ENCODE measurements around the gene ABCG4. TPM values are rescaled to one million over a fixed set of nuclear protein-coding genes. Genes with fewer than 3 reads are reported as not detected.
A peak's percentile ranks its signal among the peaks of the same experiment; 100 is the strongest.
"Not testable (repeated sequence)": the region's sequence is repeated elsewhere in the genome, so short reads cannot be mapped to it uniquely, and the experiment has no call there.

ABCG4 gene
- polyA plus RNA-seq, 6 donors from 2014 or later, result not detected

- Mint-ChIP-seq H3K4me3 (no peak overlapping the region), H3K9me3 (no peaks in the 10 kb centered on the region), H3K36me3 (no peaks in the 10 kb centered on the region), H3K4me1 (peaks cover 0 to 6% (median 3%) of the 10 kb centered on the region in 3 donors), H3K27ac (no peak overlapping the region), H3K27me3 (peaks cover 0 to 29% (median 8%) of the 10 kb centered on the region in 3 donors)
- ATAC-seq (ENCODE audit: low read depth in 2 of 2) (no peak), DNase-seq (no peak)
These were observed 37.3 kb downstream of the ABCG4 start for GRCh38 chr11:119185981-119186634.

- ATAC-seq (ENCODE audit: low read depth in 2 of 2), result no peak
These were observed 38.5 kb downstream of the ABCG4 start for GRCh38 chr11:119187123-119187892.

GRCh38 chr11:119188067-119188466, 39.2 kb downstream of the ABCG4 start:
- no peaks in the 10 kb centered on the region for H3K36me3 Mint-ChIP-seq
- H3K27ac Mint-ChIP-seq, result no peak overlapping the region
- peaks cover 0 to 6% (median 3%) of the 10 kb centered on the region in 3 donors for H3K4me1 Mint-ChIP-seq
- no peak for DNase-seq
- ATAC-seq (ENCODE audit: low read depth in 2 of 2), result no peak
- H3K9me3 Mint-ChIP-seq, result no peaks in the 10 kb centered on the region
- H3K27me3 Mint-ChIP-seq, result peaks cover 0 to 29% (median 8%) of the 10 kb centered on the region in 3 donors
- H3K4me3 Mint-ChIP-seq, result no peak overlapping the region

More at GRCh38 chr11:119187123-119187892, 38.5 kb downstream of the ABCG4 start:
- DNase-seq, result no peak
- Mint-ChIP-seq H3K27ac (no peak overlapping the region), H3K9me3 (no peaks in the 10 kb centered on the region), H3K27me3 (peaks cover 0 to 29% (median 8%) of the 10 kb centered on the region in 3 donors), H3K4me3 (no peak overlapping the region), H3K4me1 (peaks cover 0 to 6% (median 3%) of the 10 kb centered on the region in 3 donors), H3K36me3 (no peaks in the 10 kb centered on the region)

GRCh38 chr11:119188887-119189286, 40.0 kb downstream of the ABCG4 start:
- DNase-seq, result no peak
- Mint-ChIP-seq H3K27me3 (peaks cover 0 to 34% (median 8%) of the 10 kb centered on the region in 3 donors), H3K4me3 (no peak overlapping the region), H3K9me3 (no peaks in the 10 kb centered on the region), H3K36me3 (no peaks in the 10 kb centered on the region), H3K4me1 (peaks cover 0 to 6% (median under 1%) of the 10 kb centered on the region in 3 donors), H3K27ac (no peak overlapping the region)
- ATAC-seq (ENCODE audit: low read depth in 2 of 2), result no peak

GRCh38 chr11:119189393-119189792, 40.5 kb downstream of the ABCG4 start:
- no peak for ATAC-seq (ENCODE audit: low read depth in 2 of 2)
- Mint-ChIP-seq H3K9me3 (no peaks in the 10 kb centered on the region), H3K27me3 (peaks cover 0 to 34% (median 9%) of the 10 kb centered on the region in 3 donors), H3K36me3 (no peaks in the 10 kb centered on the region), H3K27ac (no peak overlapping the region), H3K4me1 (peaks cover 0 to 2% (median 0%) of the 10 kb centered on the region in 3 donors), H3K4me3 (no peak overlapping the region)
- no peak for DNase-seq

- no peak for ATAC-seq (ENCODE audit: low read depth in 2 of 2)
- H3K4me3 Mint-ChIP-seq, result no peak overlapping the region
- no peak overlapping the region for H3K27ac Mint-ChIP-seq
These were observed 41.7 kb downstream of the ABCG4 start for GRCh38 chr11:119190531-119190930.

GRCh38 chr11:119191265-119191664, 42.4 kb downstream of the ABCG4 start:
- H3K4me3 Mint-ChIP-seq; DNase-seq; H3K36me3 Mint-ChIP-seq; H3K9me3 Mint-ChIP-seq; ATAC-seq (ENCODE audit: low read depth in 2 of 2); H3K4me1 Mint-ChIP-seq; H3K27ac Mint-ChIP-seq: not testable (repeated sequence)
- H3K27me3 Mint-ChIP-seq, result peaks cover 0 to 31% (median 16%) of the 10 kb centered on the region in 3 donors

More at GRCh38 chr11:119190531-119190930, 41.7 kb downstream of the ABCG4 start:
- no peaks in the 10 kb centered on the region for H3K4me1 Mint-ChIP-seq
- no peaks in the 10 kb centered on the region for H3K36me3 Mint-ChIP-seq
- H3K27me3 Mint-ChIP-seq, result peaks cover 0 to 34% (median 16%) of the 10 kb centered on the region in 3 donors
- no peak for DNase-seq
- H3K9me3 Mint-ChIP-seq, result no peaks in the 10 kb centered on the region

GRCh38 chr11:119192111-119192510, 43.3 kb downstream of the ABCG4 start:
- Mint-ChIP-seq H3K4me3 (no peak overlapping the region), H3K9me3 (no peaks in the 10 kb centered on the region), H3K36me3 (no peaks in the 10 kb centered on the region), H3K27me3 (peaks cover 0 to 24% (median 16%) of the 10 kb centered on the region in 3 donors), H3K4me1 (peaks cover 0 to 7% (median 5%) of the 10 kb centered on the region in 3 donors), H3K27ac (no peak overlapping the region)
- DNase-seq (no peak), ATAC-seq (ENCODE audit: low read depth in 2 of 2) (no peak)

- H3K9me3 Mint-ChIP-seq, result no peaks in the 10 kb centered on the region
- H3K27ac Mint-ChIP-seq, result no peak overlapping the region
- DNase-seq, result no peak
- H3K27me3 Mint-ChIP-seq, result peaks cover 0 to 16% (median 15%) of the 10 kb centered on the region in 3 donors
- peaks cover 0 to 7% (median 5%) of the 10 kb centered on the region in 3 donors for H3K4me1 Mint-ChIP-seq
- no peaks in the 10 kb centered on the region for H3K36me3 Mint-ChIP-seq
- H3K4me3 Mint-ChIP-seq, result no peak overlapping the region
- no peak for ATAC-seq (ENCODE audit: low read depth in 2 of 2)
These were observed 44.1 kb downstream of the ABCG4 start for GRCh38 chr11:119193001-119193400.

GRCh38 chr11:119193626-119194025, 44.8 kb downstream of the ABCG4 start:
- H3K9me3 Mint-ChIP-seq, result no peaks in the 10 kb centered on the region
- H3K4me1 Mint-ChIP-seq, result peaks cover 0 to 7% (median 5%) of the 10 kb centered on the region in 3 donors
- no peak for ATAC-seq (ENCODE audit: low read depth in 2 of 2)
- DNase-seq, result no peak
- H3K27ac Mint-ChIP-seq, result no peak overlapping the region
- H3K27me3 Mint-ChIP-seq, result peaks cover 0 to 16% (median 12%) of the 10 kb centered on the region in 3 donors
- H3K4me3 Mint-ChIP-seq, result no peak overlapping the region
- H3K36me3 Mint-ChIP-seq, result no peaks in the 10 kb centered on the region

GRCh38 chr11:119194811-119195440, 46.1 kb downstream of the ABCG4 start:
- Mint-ChIP-seq H3K36me3 (no peaks in the 10 kb centered on the region), H3K4me3 (no peak overlapping the region), H3K27me3 (peaks cover 0 to 8% (median 5%) of the 10 kb centered on the region in 3 donors), H3K9me3 (no peaks in the 10 kb centered on the region), H3K4me1 (peaks cover 0 to 7% (median 5%) of the 10 kb centered on the region in 3 donors), H3K27ac (no peak overlapping the region)
- no peak for ATAC-seq (ENCODE audit: low read depth in 2 of 2)
- DNase-seq, result no peak

- H3K4me3 Mint-ChIP-seq, result no peak overlapping the region
- peaks cover 0 to 8% (median 5%) of the 10 kb centered on the region in 3 donors for H3K27me3 Mint-ChIP-seq
- peaks cover 0 to 7% (median 5%) of the 10 kb centered on the region in 3 donors for H3K4me1 Mint-ChIP-seq
- ATAC-seq (ENCODE audit: low read depth in 2 of 2), result no peak
- H3K27ac Mint-ChIP-seq, result no peak overlapping the region
- no peaks in the 10 kb centered on the region for H3K36me3 Mint-ChIP-seq
- DNase-seq, result no peak
- no peaks in the 10 kb centered on the region for H3K9me3 Mint-ChIP-seq
These were observed 46.8 kb downstream of the ABCG4 start for GRCh38 chr11:119195680-119196079.

- ATAC-seq (ENCODE audit: low read depth in 2 of 2), result peak; percentile 99
- Mint-ChIP-seq H3K27ac (no peak overlapping the region), H3K4me1 (peaks cover 0 to 7% (median 5%) of the 10 kb centered on the region in 3 donors), H3K4me3 (peak overlapping the region in 1 of 8 donors; percentile 10), H3K36me3 (no peaks in the 10 kb centered on the region), H3K27me3 (peaks cover 0 to 8% (median 5%) of the 10 kb centered on the region in 3 donors), H3K9me3 (no peaks in the 10 kb centered on the region)
- DNase-seq, result peak; percentile 73
These were observed 48.1 kb downstream of the ABCG4 start for GRCh38 chr11:119196833-119197483.
